GM12878 (cell line): ENCODE measurements around the gene TGDS. TPM values are rescaled to one million over a fixed set of nuclear protein-coding genes. Genes with fewer than 3 reads are reported as not detected.

Experiments used
- ATAC-seq: fragments of 200-7000 bp; cut with Tn5 transposase; 3 replicates; pipeline ENCODE4 v1.9.1; 2020; ENCODE audit warnings: mild to moderate bottlenecking, moderate library complexity
- BruUV-seq: library from RNA; stranded (reverse); fragments of 400-500 nt; replicated peaks from 2 replicates; lab custom pipeline; 2021; lab: Mats Ljungman, UMichigan
- CTCF ChIA-PET: fragments of 300-600 bp; sonication (Branson Sonifier 250); formaldehyde crosslinking; extraction: SDS; loops from one replicate; lab custom pipeline; 2021; ENCODE audit warnings: inconsistent platforms; lab: Yijun Ruan, JAX
- POLR2A ChIA-PET: fragments of 350-600 bp; formaldehyde crosslinking; extraction: SDS; loops from one replicate; lab custom pipeline; 2021; ENCODE audit warnings: inconsistent platforms; lab: Charles Lee
- RAD21 ChIA-PET: fragments of 300-600 bp; sonication (Branson Sonifier 250); formaldehyde crosslinking; loops from one replicate; lab custom pipeline; 2023; ENCODE audit warnings: antibody characterized with exemption; ENCODE audit not compliant: unreplicated experiment; lab: Charles Lee
- SMC1A ChIA-PET: fragments of 300-600 bp; sonication (Branson Sonifier 250); formaldehyde crosslinking; loops from one replicate; lab custom pipeline; 2023; ENCODE audit not compliant: unreplicated experiment, uncharacterized antibody; lab: Charles Lee
- DNase-seq: peaks from one replicate; pipeline ENCODE4 v3.0.0-alpha.2; 2011; ENCODE audit warnings: low read depth, low spot score
- FAIRE-seq: peaks from 3 replicates; lab custom pipeline; 2011; peaks lifted over from hg19 to GRCh38; lab: Jason Lieb, UNC
- H2AFZ ChIP-seq: 2 replicates; pipeline ENCODE4 v1.6.0; 2011; ENCODE audit warnings: low read depth, low read length, control low read depth; ENCODE audit not compliant: control insufficient read depth
- H3K27ac ChIP-seq: 2 replicates; pipeline ENCODE4 v1.5.1; 2011; ENCODE audit warnings: control low read depth; ENCODE audit not compliant: control insufficient read depth, insufficient read depth
- H3K27me3 ChIP-seq, 2 experiments: replicated peaks in 1 of 2; 2 replicates each; pipeline versions ENCODE4 v1.6.0 to v1.6.1; 2011; ENCODE audit warnings: low read length in 1 of 2; ENCODE audit not compliant: control insufficient read depth in 2 of 2, insufficient read depth in 2 of 2
- H3K36me3 ChIP-seq, 2 experiments: 2 replicates each; pipeline ENCODE4 v1.5.1; 2011; ENCODE audit warnings: low read length in 1 of 2; ENCODE audit not compliant: control insufficient read depth in 2 of 2, insufficient read depth in 2 of 2
- H3K4me1 ChIP-seq: 2 replicates; pipeline ENCODE4 v1.6.1; 2011; ENCODE audit warnings: mild to moderate bottlenecking, low read length, moderate library complexity, mixed read lengths; ENCODE audit not compliant: control insufficient read depth, insufficient read depth
- H3K4me2 ChIP-seq: 2 replicates; pipeline ENCODE4 v1.6.0; 2011; ENCODE audit warnings: control low read depth; ENCODE audit not compliant: control insufficient read depth, insufficient read depth
- H3K4me3 ChIP-seq: fragments of 200-600 bp; sonication (generic); 2 replicates; pipeline ENCODE4 v1.5.1; 2016
- H3K79me2 ChIP-seq: 2 replicates; pipeline ENCODE4 v1.6.0; 2011; ENCODE audit warnings: low read length; ENCODE audit not compliant: control insufficient read depth, insufficient read depth
- H3K9ac ChIP-seq: 2 replicates; pipeline ENCODE4 v1.8.0; 2011; ENCODE audit warnings: low read length, control low read depth, mixed read lengths; ENCODE audit not compliant: control insufficient read depth, insufficient read depth
- H3K9me3 ChIP-seq: replicated peaks from 3 replicates; pipeline ENCODE4 v1.5.1; 2011; ENCODE audit warnings: mild to moderate bottlenecking, low read length; ENCODE audit not compliant: control insufficient read depth, insufficient read depth
- H4K20me1 ChIP-seq: 2 replicates; pipeline ENCODE4 v1.6.0; 2011; ENCODE audit not compliant: control insufficient read depth, insufficient read depth
- CEBPB ChIP-seq, 2 experiments: fragments of 150-350 bp in 1 of 2; IDR thresholded peaks; 2 replicates each; pipeline ENCODE4 v1.6.1; 2012 to 2014; ENCODE audit warnings: low read depth in 2 of 2, low read length in 2 of 2, borderline replicate concordance in 1 of 2, inconsistent platforms in 1 of 2
- FOS ChIP-seq: IDR thresholded peaks from 3 replicates; pipeline ENCODE4 v1.6.1; 2011; ENCODE audit warnings: borderline replicate concordance; ENCODE audit not compliant: insufficient read length; ENCODE audit errors: extremely low read depth
- FOXK2 ChIP-seq: fragments of 450-650 bp; IDR thresholded peaks from 2 replicates; pipeline ENCODE4 v1.6.1; 2017; ENCODE audit warnings: mild to moderate bottlenecking, moderate library complexity
- MEF2B ChIP-seq: fragments of 450-650 bp; IDR thresholded peaks from 2 replicates; pipeline ENCODE4 v1.6.1; 2018; ENCODE audit warnings: mild to moderate bottlenecking, moderate library complexity; ENCODE audit not compliant: partially characterized antibody, poor library complexity, severe bottlenecking
- NR2C1 ChIP-seq: fragments of 450-650 bp; IDR thresholded peaks from 2 replicates; pipeline ENCODE4 v1.6.1; 2017; ENCODE audit warnings: antibody characterized with exemption, mild to moderate bottlenecking, moderate library complexity
- SP1 ChIP-seq: IDR thresholded peaks from one replicate; pipeline ENCODE4 v1.6.1; 2011; ENCODE audit warnings: low read depth, low read length
- WGBS: methylation state at CpG from one replicate; pipeline ENCODE4 v1.1.6; 2016; ENCODE audit warnings: low lambda C conversion rate; ENCODE audit not compliant: insufficient replicate concordance, insufficient coverage; ENCODE audit errors: missing lambda C conversion rate; 5-methylcytosine and 5-hydroxymethylcytosine counted together
- in situ Hi-C: fragments of 300-500 bp; cut with MboI; formaldehyde crosslinking; loops from 9 replicates; pipeline ENCODE4 v1.14.3; 2018; ENCODE audit warnings: mixed read lengths
- intact Hi-C: fragments of 100-400 bp; cut with micrococcal nuclease; formaldehyde crosslinking; loops from one replicate; pipeline ENCODE4 v1.14.2; 2022; ENCODE audit not compliant: unreplicated experiment
- polyA plus RNA-seq, 11 experiments: library from polyadenylated mRNA; depleted of rRNA in 4 of 11; unstranded in 6 of 11; stranded (reverse) in 5 of 11; fragments of >200 nt; fragmentation: Nextera tagmentation in 4 of 11; fragmentation: Illumina TruSeq in 1 of 11; extraction: Ambion mirVana in 4 of 11; extraction: Trizol in 1 of 11; gene quantifications; 1 replicate in 1 of 11; 2 replicates in 10 of 11; pipeline versions ENCODE4 v1.2.1 to v1.2.3, GENCODE V29; 2011 to 2016; ENCODE audit warnings: inconsistent platforms in 2 of 11, missing spikeins in 2 of 11, low read depth in 1 of 11
- total RNA-seq, 4 experiments: library from RNA; depleted of rRNA in 3 of 4; stranded (reverse); fragments of >200 nt in 3 of 4; fragmentation: Illumina TruSeq in 1 of 4; extraction: Trizol in 1 of 4; gene quantifications; 2 replicates each; pipeline versions ENCODE4 v1.2.1 to v1.2.3, GENCODE V29; 2013 to 2021

The TGDS gene
- total and polyA plus RNA-seq, 10 of the 15 experiments (the other 5 are each of a cell fraction or from before 2014, with no cell fraction given) = 13.1 to 44.3 (median 23.8) TPM

DNA sequence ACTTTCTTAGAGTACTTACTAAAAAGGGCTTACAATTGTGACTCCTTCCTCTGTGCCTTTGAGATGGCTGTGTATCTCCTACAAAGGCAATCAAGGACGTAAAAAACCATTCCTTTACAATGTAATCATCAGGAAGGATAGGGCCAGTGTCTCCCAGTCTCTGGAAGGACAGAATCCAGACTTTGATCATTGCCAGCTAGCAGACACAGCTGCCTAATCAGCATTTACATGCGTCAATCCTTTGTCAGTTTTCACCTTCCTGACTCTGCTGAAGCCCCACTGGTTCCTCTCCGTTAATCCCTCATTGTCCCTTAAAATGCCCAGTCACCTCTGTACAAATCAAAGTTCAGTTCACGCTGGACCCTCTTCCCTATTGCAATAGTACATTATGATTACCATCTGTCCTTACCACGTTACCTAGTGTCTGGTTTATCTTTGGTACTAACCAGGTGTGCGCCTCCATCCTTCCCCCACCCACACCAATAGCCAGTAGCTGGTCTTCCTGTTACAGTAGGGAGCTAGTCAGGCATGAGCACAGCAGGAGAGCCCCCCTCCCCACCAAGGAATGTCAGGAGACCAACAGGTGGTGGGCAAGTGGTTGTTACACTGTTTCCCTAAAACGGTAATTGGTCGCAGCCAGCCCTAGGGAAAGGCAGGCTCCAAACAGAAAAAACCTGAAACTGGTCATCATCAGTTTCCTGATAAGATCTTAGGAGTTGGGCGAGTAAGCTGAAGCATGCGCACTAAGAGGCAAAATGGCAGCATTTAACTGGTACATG is 49.7 kb downstream of the TGDS start:
- POLR2A ChIA-PET = interaction anchor here (0.6 kb wide), 1 partner anchor 487 kb away, joined by 4 read pairs; no protein-coding TSS in a partner anchor

DNA sequence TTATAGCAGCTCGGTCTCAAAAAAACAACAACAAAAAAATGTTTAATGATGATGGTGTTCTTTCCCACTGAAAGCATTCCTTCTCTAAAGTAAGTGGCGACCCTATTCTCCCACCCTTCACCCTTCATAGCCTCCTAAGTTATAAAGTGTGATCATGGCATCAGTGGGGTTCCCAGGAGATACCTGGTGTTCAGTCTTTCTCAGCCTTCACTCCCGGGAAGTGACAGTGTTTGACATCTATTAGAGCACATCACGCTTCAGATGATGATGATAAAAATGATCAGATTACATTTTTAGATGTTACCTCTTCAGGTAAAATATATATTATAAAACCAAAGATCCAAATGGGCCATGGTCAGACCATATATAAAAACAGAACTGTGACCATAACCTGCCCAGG is 51.0 kb downstream of the TGDS start:
- no peaks in the 10 kb centered on the region for H3K36me3 ChIP-seq
- ChIA-PET RAD21 (no interaction called here), SMC1A (interaction anchor here (1.5 kb wide), 1 partner anchor 9 kb away, joined by 3 read pairs; no protein-coding TSS in a partner anchor), POLR2A (no interaction called here), CTCF (no interaction called here)
- no peak overlapping the region for H3K4me3 ChIP-seq
- intact Hi-C loops = no loop called here
- no peak overlapping the region for H3K9ac ChIP-seq
- H2AFZ ChIP-seq = no peak overlapping the region
- no peak overlapping the region for H3K4me2 ChIP-seq
- H3K79me2 ChIP-seq = no peaks in the 10 kb centered on the region; the same call in 1 of the 2 replicates
- 72% methylated on average over 4 of the region's 4 CpGs for WGBS
- FAIRE-seq (no peak), DNase-seq (no peak), ATAC-seq (no peak)
- H3K4me1 ChIP-seq = no peaks in the 10 kb centered on the region
- H3K27ac ChIP-seq = no peak overlapping the region
- no peaks in the 10 kb centered on the region for H3K9me3 ChIP-seq
- no peak for TF ChIP-seq CEBPB (IDR thresholded peaks at IDR 0.05; ENCODE audit: borderline replicate concordance in 1 of 2, low read depth in 2 of 2, low read length in 2 of 2)
- in situ Hi-C loops = no loop called here
- no peaks in the 10 kb centered on the region for H3K27me3 ChIP-seq
- H4K20me1 ChIP-seq = no peaks in the 10 kb centered on the region
- BruUV-seq = no TSS peak

More for the DNA sequence above, 49.7 kb downstream of the TGDS start:
- Histone ChIP-seq H3K27me3 (no peaks in the 10 kb centered on the region), H2AFZ (no peak overlapping the region), H3K9me3 (no peaks in the 10 kb centered on the region), H3K4me1 (no peaks in the 10 kb centered on the region), H3K4me3 (no peak overlapping the region), H3K79me2 (no peaks in the 10 kb centered on the region; the same call in 1 of the 2 replicates), H3K9ac (no peak overlapping the region), H3K36me3 (no peaks in the 10 kb centered on the region), H3K27ac (no peak overlapping the region), H4K20me1 (no peaks in the 10 kb centered on the region), H3K4me2 (no peak overlapping the region)
- DNase-seq (no peak), FAIRE-seq (no peak), ATAC-seq (no peak)
- RAD21 ChIA-PET = no interaction called here
- in situ Hi-C loops = no loop called here
- CTCF ChIA-PET = interaction anchor here (1.3 kb wide), 1 partner anchor 72 kb away, joined by 4 read pairs; no protein-coding TSS in a partner anchor
- SMC1A ChIA-PET = no interaction called here
- 84% methylated on average over 10 of the region's 10 CpGs for WGBS
- TF ChIP-seq FOXK2 (no peak), MEF2B (no peak), FOS (no peak), SP1 (no peak), NR2C1 (no peak)
- no TSS peak for BruUV-seq
- intact Hi-C loops = no loop called here
